PC-9 (cell line): ENCODE results near the gene RPL10A. TPM values are rescaled to one million over a fixed set of nuclear protein-coding genes. Genes with fewer than 3 reads are reported as not detected.

ENCODE experiments used
- BruUV-seq: library from RNA; stranded (reverse); fragments of 400-500 nt; replicated peaks from 2 replicates; lab custom pipeline; 2021; lab: Mats Ljungman, UMichigan
- CTCF ChIA-PET: fragments of 300-600 bp; sonication (Branson Sonifier 250); formaldehyde crosslinking; loops from one replicate; lab custom pipeline; 2022; ENCODE audit warnings: antibody characterized with exemption; lab: Charles Lee
- POLR2A ChIA-PET: fragments of 300-600 bp; sonication (Branson Sonifier 250); formaldehyde crosslinking; loops from one replicate; lab custom pipeline; 2022; ENCODE audit warnings: antibody characterized with exemption; ENCODE audit not compliant: unreplicated experiment; lab: Charles Lee
- DNase-seq, 2 experiments: peaks; one replicate each; pipeline versions ENCODE4 v3.0.0 to v3.0.0-alpha.2; 2015 to 2022; ENCODE audit warnings: mixed read lengths in 1 of 2
- H2AFZ ChIP-seq: fragments of 200-600 bp; sonication (generic); 2 replicates; pipeline ENCODE4 v1.8.1; 2017; ENCODE audit warnings: antibody characterized with exemption
- H3F3A ChIP-seq: fragments of 200-600 bp; sonication (generic); 2 replicates; pipeline ENCODE4 v1.8.1; 2017; ENCODE audit warnings: antibody characterized with exemption, mild to moderate bottlenecking, low read depth; ENCODE audit not compliant: insufficient read depth
- H3K27ac ChIP-seq: fragments of 200-600 bp; sonication (generic); 2 replicates; pipeline ENCODE4 v1.6.1; 2016; ENCODE audit warnings: mixed run types
- H3K27me3 ChIP-seq: fragments of 200-600 bp; sonication (generic); 2 replicates; pipeline ENCODE4 v1.6.1; 2016; ENCODE audit warnings: low read depth, mixed run types; ENCODE audit not compliant: insufficient read depth
- H3K36me3 ChIP-seq: fragments of 200-600 bp; sonication (generic); 2 replicates; pipeline ENCODE4 v1.6.1; 2016; ENCODE audit warnings: low read depth, mixed run types
- H3K4me1 ChIP-seq: fragments of 200-600 bp; sonication (generic); replicated peaks from 2 replicates; pipeline ENCODE4 v1.6.1; 2016; ENCODE audit warnings: mixed run types; ENCODE audit not compliant: insufficient read depth
- H3K4me2 ChIP-seq: fragments of 200-600 bp; sonication (generic); 2 replicates; pipeline ENCODE4 v1.6.1; 2017; ENCODE audit warnings: mixed run types
- H3K4me3 ChIP-seq: fragments of 200-600 bp; sonication (generic); 2 replicates; pipeline ENCODE4 v1.6.1; 2016; ENCODE audit warnings: mixed run types
- H3K79me2 ChIP-seq: fragments of 200-600 bp; sonication (generic); 2 replicates; pipeline ENCODE4 v1.6.1; 2017; ENCODE audit warnings: low read depth, mixed run types
- H3K9me2 ChIP-seq: fragments of 200-600 bp; sonication (generic); 2 replicates; pipeline ENCODE4 v1.8.1; 2017; ENCODE audit warnings: mild to moderate bottlenecking; ENCODE audit not compliant: insufficient read depth
- H3K9me3 ChIP-seq: fragments of 200-600 bp; sonication (generic); 2 replicates; pipeline ENCODE4 v1.8.1; 2016; ENCODE audit warnings: low read depth; ENCODE audit not compliant: insufficient read depth
- H4K20me1 ChIP-seq: fragments of 200-600 bp; sonication (generic); 2 replicates; pipeline ENCODE4 v1.8.1; 2017; ENCODE audit not compliant: insufficient read depth
- CTCF ChIP-seq: fragments of 200-600 bp; sonication (generic); conservative IDR thresholded peaks from 2 replicates; pipeline ENCODE4 v1.6.1; 2017; ENCODE audit warnings: mixed run types, antibody characterized with exemption, mild to moderate bottlenecking, moderate library complexity
- EZH2 ChIP-seq: fragments of 200-600 bp; sonication (generic); IDR thresholded peaks from 2 replicates; pipeline ENCODE4 v1.8.0; 2017; ENCODE audit warnings: antibody characterized with exemption, low read depth
- intact Hi-C: fragments of 100-400 bp; cut with micrococcal nuclease; formaldehyde crosslinking; loops from one replicate; pipeline ENCODE4 v1.10.0; 2022; ENCODE audit not compliant: unreplicated experiment
- total RNA-seq: library from RNA; stranded (reverse); gene quantifications from 2 replicates; pipeline ENCODE4 v1.2.3, GENCODE V29; 2021

RPL10A gene
- total RNA-seq, 1 experiment from 2014 or later, result 1,335 TPM

GRCh38 chr6:35501784-35502183, 33.6 kb downstream of the RPL10A start:
- no peak overlapping the region for H3K4me2 ChIP-seq
- no peaks in the 10 kb centered on the region for H3K9me2 ChIP-seq
- CTCF ChIA-PET, result no interaction called here
- no peaks in the 10 kb centered on the region for H4K20me1 ChIP-seq
- BruUV-seq, result no TSS peak
- peaks cover 12% of the 10 kb centered on the region for H3K4me1 ChIP-seq
- DNase-seq, result no peak
- H3K9me3 ChIP-seq, result no peaks in the 10 kb centered on the region
- intact Hi-C loops, result no loop called here
- no peak overlapping the region for H2AFZ ChIP-seq
- H3K27me3 ChIP-seq, result no peaks in the 10 kb centered on the region
- H3F3A ChIP-seq, result peaks cover 6% of the 10 kb centered on the region; the same call in 1 of the 2 replicates
- no peak overlapping the region for H3K27ac ChIP-seq
- H3K79me2 ChIP-seq, result peaks cover 17% of the 10 kb centered on the region
- TF ChIP-seq CTCF, result no peak
- no peak for TF ChIP-seq EZH2
- POLR2A ChIA-PET, result no interaction called here
- no peaks in the 10 kb centered on the region for H3K36me3 ChIP-seq
- no peak overlapping the region for H3K4me3 ChIP-seq

DNA sequence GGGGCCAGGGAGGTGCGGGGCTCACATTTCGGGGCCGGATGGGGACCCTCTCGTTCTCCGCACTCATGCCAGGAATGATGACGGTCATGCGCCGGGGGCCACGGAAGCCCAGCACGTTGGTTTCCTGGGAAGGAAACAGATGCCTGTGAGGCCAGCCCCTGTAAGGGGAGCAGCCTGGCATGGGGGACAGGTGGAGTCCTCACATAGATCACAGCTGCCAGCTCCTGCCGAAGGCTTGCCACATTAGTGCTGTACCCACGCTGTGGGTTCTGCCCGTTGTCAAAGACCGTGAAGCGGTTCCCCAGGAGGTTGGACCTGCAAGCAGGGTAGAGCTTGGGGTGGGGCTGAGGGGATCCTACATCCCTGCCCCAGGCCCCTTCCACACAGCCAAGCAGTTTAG, 35.3 kb downstream of the RPL10A start:
- no TSS peak for BruUV-seq
- ChIA-PET POLR2A (no interaction called here), CTCF (no interaction called here)
- H3K27me3 ChIP-seq, result no peaks in the 10 kb centered on the region
- H3K9me2 ChIP-seq, result no peaks in the 10 kb centered on the region
- peaks cover 6% of the 10 kb centered on the region; the same call in 1 of the 2 replicates for H3K79me2 ChIP-seq
- no peaks in the 10 kb centered on the region for H4K20me1 ChIP-seq
- peaks cover 6% of the 10 kb centered on the region; the same call in 1 of the 2 replicates for H3F3A ChIP-seq
- TF ChIP-seq CTCF (no peak), EZH2 (no peak)
- H3K9me3 ChIP-seq, result no peaks in the 10 kb centered on the region
- no peaks in the 10 kb centered on the region for H3K36me3 ChIP-seq
- no peak overlapping the region for H3K4me3 ChIP-seq
- H3K27ac ChIP-seq, result no peak overlapping the region
- no peak overlapping the region for H3K4me2 ChIP-seq
- no peak overlapping the region for H2AFZ ChIP-seq
- H3K4me1 ChIP-seq, result peaks cover 5% of the 10 kb centered on the region
- intact Hi-C loops, result no loop called here
- no peak for DNase-seq

DNA sequence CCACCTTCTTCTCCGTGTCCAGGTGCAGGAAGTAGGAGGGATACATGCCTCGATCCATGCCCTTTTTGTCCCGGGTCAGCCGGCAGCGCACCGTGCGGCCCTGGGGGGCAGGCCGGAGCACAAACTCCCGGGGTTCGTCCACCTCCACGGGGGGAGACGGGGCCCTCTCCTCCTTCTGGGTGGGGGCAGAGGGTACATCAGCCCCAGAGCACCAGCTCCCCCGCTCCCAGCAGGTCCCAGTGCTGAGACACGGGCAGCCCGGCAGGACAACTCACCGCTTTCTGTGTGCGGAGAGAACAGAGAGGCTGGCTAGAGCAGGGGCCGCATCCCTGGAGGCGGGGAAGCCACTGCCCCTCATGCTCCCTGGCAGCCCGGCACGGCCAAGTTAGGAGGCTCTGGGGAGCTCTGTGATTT, 37.8 kb downstream of the RPL10A start:
- DNase-seq, result no peak
- no peak overlapping the region for H3K27ac ChIP-seq
- no TSS peak for BruUV-seq
- no peaks in the 10 kb centered on the region for H4K20me1 ChIP-seq
- no peaks in the 10 kb centered on the region for H3K9me2 ChIP-seq
- no peaks in the 10 kb centered on the region for H3K4me1 ChIP-seq
- H3K4me3 ChIP-seq, result no peak overlapping the region
- H3F3A ChIP-seq, result peaks cover 2% of the 10 kb centered on the region; the same call in 1 of the 2 replicates
- H3K79me2 ChIP-seq, result no peaks in the 10 kb centered on the region
- no peaks in the 10 kb centered on the region for H3K27me3 ChIP-seq
- no peak overlapping the region for H3K4me2 ChIP-seq
- H3K36me3 ChIP-seq, result no peaks in the 10 kb centered on the region
- H3K9me3 ChIP-seq, result no peaks in the 10 kb centered on the region
- POLR2A ChIA-PET, result no interaction called here
- intact Hi-C loops, result no loop called here
- TF ChIP-seq EZH2 (no peak), CTCF (no peak)
- CTCF ChIA-PET, result no interaction called here
- no peak overlapping the region for H2AFZ ChIP-seq
